Tibial nerve (tissue), 4 donors: ENCODE data around the gene CLDN1.

Experiments used
- CTCF ChIP-seq, 5 experiments: fragments of 200-600 bp in 3 of 5; fragments of 450-650 bp in 2 of 5; sonication (generic) in 3 of 5; IDR thresholded peaks; one replicate each; pipeline ENCODE4 v1.5.1; 2016 to 2019; ENCODE audit warnings: antibody characterized with exemption in 5 of 5, mild to moderate bottlenecking in 3 of 5, moderate library complexity in 2 of 5
- EP300 ChIP-seq, 2 donors: sonication (generic); formaldehyde crosslinking; IDR thresholded peaks; one replicate each; pipeline ENCODE4 v1.6.1; 2017; ENCODE audit warnings: antibody characterized with exemption in 2 of 2, mild to moderate bottlenecking in 1 of 2

DNA sequence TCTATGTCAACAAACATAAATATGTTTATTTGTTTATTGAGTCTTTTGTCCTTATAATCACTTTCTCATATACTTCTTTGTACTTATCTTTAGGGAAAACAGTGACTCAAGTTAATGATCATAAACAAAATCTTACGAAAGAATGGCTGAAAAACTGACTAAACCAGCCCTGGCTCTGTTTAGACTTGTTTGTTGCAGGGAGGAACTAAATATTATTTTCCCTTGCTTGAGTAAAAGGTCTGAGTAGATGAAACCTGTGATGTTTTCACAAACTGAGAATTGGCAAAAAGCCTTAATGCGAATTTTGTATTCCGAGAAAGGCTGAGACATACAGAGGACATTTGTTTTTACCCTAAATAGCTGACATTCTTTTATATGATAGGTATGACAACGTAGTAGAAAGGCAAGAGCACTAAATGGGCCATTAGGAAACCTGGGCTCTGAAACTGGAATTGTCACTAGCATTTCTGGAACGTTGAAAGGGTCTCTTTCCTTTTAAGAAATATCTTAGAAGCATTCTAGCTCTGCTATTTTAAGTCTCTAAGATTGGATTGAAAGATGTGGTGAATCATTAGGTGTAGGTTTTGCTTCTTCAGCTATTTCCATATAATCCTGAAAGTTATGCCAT, 47.5 kb upstream of the CLDN1 start:
- TF ChIP-seq CTCF (IDR thresholded peaks at IDR 0.05) (no peak), EP300 (IDR thresholded peaks at IDR 0.05) (no peak)
